ENCODE measurements around the gene EMC1.
A peak's percentile ranks its signal among the peaks of the same experiment; 100 is the strongest.
"Not testable (repeated sequence)": the region's sequence is repeated elsewhere in the genome, so short reads cannot be mapped to it uniquely, and the experiment has no call there.

EMC1 gene

DNA sequence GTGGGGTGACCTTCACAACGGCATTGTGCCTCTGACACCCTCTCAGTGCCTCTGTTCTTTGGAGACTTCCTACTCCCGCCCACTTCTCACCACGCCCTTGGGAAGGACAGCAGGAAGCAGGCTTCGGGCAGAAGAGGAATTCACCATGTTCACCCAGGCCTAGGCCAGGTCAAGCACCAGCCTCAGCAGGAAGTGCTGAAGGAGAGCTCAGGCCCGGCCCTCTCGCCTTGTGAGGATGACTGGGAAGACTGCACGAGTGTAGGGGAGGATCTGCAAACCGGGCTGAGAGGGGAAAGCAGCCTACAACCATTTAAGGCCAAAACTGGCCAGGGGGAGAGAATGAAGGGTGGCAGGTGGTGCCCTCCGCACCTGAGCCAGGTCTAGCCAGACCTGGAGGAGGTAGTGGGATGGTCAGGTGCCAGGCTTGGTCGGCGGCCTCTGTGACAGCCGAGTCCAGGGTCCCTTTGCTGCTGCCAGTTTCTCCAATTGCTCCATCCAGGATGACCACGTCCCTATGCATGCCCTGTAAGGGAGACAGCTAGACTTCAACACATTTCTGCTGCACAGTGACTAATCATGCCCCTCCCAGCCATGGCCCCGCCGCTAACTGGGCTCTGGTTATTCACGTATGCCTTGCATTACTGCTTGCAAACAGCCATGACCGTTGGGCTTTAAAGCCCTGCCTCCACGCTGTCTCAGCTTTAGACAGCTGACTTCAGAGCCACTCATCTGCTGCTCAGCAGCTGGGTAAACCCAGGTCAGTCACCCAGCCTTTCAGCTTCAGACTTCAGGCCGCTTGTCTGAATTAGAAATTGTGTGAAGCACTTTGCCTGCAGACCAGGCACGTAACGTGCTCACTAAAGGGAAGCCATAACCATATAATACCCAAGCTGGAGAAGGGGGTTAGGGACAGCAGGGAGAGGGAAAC, 9.2 kb upstream of the EMC1 start:
- no peak for DNase-seq (ENCODE audit: low spot score)

GRCh38 chr1:19258353-19258752, 7.0 kb upstream of the EMC1 start:
- DNase-seq (ENCODE audit: low spot score) = no peak

- DNase-seq (ENCODE audit: low spot score) = no peak
These were observed 6.0 kb upstream of the EMC1 start for GRCh38 chr1:19257178-19257914.

GRCh38 chr1:19256301-19256700, 5.0 kb upstream of the EMC1 start:
- not testable (repeated sequence) for DNase-seq (ENCODE audit: low spot score)

- DNase-seq (ENCODE audit: low spot score) = no peak
These were observed 4.0 kb upstream of the EMC1 start for GRCh38 chr1:19255288-19255687.

- DNase-seq (ENCODE audit: low spot score) = no peak
These were observed 3.1 kb upstream of the EMC1 start for GRCh38 chr1:19254416-19254815.

DNA sequence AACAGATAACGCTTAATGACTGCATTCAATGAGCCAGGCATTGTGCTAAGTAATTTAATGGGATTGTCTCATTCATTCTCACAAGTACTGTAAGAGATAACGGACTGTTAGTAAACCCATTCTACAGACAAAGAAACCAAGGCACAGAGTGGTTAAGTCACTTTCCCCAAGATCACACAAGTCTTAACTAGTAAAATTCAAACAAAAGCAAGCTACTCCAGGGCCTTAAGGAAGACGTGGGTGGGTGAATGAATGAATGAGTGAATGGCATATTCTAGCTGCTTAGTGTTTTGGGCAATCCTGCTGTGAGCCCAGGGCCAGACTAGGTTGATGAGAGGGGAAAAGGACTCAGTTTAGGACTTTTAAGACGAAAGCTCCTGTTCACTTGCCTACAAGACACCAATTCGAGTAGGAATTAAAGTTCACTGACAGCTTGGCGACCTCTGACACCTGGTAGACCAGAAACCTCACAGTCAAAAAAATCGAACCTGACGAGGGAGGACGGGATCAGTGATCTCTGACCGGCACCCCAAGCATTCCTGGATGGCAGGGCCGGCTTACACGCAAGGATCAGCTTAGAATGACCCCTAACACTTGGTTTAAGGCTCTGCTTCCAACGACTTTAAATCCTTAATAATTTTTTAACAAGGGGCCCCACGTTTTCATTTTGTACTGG, 557 bp downstream of the EMC1 start:
- no peak for DNase-seq (ENCODE audit: low spot score)

- DNase-seq (ENCODE audit: low spot score) = peak; percentile 58
These were observed 10.4 kb downstream of the EMC1 start for GRCh38 chr1:19240673-19241538.

DNA sequence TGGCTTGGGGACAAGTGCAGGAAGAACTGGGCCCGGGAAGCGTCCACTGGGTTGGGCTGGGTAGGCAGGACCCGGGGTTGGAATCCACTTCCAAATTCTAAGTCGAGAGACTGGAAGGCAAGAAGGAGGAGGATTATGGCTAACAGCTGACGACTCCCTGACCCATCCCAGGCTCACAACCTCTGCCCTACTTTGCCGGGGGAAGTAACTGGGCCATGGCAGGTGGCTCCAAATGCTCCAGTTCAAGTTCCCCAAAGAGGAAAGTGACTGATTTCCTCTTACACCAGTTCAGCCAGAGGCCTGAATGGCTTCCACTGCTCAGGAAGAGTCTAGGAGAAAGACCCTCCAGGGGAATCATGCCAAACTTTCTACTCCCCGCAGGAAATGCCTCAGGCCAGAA, 11.4 kb downstream of the EMC1 start:
- DNase-seq (ENCODE audit: low spot score) = no peak

DNA sequence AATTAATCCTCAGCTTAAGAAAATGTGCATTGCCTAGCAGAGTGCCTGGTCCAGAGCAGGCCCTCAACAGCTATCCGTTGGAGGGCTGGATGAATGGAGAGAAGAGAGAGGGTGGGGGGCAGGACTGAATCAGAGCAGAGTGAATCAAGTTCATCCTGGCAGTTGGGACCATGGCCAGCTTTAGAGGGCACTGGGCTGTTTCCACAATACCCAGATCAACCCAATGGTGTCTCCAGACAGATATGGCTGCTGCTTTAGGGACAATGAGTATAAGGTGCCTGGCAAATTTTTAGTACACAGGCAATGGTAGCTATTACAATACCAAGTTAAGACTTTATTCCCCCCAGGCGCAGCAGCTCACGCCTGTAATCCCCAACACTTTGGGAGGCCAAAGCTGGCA, 17.1 kb downstream of the EMC1 start:
- DNase-seq (ENCODE audit: low spot score) = no peak

DNA sequence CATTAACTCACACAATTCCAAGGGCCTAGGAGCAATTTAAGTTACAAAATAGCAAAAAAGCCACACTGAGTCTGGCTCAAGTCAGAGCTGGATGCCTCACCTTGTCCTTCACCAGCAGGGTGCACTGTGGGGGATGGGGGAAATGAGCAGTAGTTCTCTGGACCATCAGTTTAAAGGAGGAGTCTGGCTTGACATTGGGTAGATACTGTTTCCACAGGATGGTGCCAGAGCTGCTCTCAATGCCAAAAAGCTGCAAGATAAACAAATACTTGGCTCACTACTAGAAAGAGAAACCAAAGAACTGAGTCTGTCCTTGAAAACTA, 18.8 kb downstream of the EMC1 start:
- no peak for DNase-seq (ENCODE audit: low spot score)

DNA sequence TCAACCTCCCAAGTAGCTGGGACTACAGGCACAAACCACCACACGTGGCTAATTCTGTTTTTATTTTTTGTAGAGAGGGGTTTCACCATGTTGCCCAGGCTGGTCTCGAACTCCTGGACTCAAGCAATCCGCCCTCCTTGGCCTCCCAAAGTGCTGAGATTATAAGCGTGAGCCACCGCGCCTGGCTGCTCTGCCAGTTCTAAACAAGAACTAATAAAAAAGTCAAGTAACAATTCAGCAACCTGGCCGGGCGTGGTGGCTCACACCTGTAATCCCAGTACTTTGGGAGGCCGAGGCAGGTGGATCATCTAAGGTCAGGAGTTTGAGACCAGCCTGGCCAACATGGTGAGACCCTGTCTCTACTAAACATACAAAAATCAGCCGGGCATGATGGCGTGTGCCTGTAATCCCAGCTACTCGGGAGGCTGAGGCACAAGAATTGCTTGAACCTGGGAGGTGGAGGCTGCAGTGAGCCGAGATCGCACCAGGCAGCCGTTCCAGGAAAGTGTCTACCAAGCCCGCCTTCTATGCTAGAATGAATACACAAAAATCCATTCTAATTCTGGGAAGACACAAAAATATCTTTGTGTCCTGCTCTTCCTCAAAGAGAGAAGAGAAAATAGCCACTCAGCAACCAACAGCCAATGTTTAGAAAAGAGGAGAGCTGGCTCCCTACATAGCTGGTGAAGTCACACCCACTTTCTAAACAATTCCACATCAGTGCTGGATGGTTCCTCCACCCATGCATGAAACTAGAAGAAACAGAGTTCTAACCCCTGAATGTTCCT, 19.4 kb downstream of the EMC1 start:
- DNase-seq (ENCODE audit: low spot score) = not testable (repeated sequence)

- no peak for DNase-seq (ENCODE audit: low spot score)
These were observed 21.4 kb downstream of the EMC1 start for GRCh38 chr1:19229828-19230325.

DNA sequence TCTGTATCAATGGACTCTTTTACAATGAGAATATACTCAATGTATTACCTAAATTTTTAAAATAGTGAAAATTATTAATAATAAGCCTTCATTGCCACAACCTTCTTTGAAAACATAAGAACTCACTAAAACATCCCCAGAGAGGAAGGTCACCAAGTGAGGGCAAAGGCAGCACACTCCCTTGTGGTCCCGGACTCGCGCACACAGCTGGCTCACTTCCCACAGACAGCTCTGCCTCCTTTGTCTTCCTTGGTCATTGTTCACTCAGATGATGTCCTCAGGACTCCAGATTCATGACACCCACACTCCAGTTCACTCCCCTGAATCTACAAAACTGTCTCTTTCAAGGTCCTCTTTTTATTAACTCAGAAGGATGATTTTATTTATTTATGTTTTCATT, 22.1 kb downstream of the EMC1 start:
- no peak for DNase-seq (ENCODE audit: low spot score)

DNA sequence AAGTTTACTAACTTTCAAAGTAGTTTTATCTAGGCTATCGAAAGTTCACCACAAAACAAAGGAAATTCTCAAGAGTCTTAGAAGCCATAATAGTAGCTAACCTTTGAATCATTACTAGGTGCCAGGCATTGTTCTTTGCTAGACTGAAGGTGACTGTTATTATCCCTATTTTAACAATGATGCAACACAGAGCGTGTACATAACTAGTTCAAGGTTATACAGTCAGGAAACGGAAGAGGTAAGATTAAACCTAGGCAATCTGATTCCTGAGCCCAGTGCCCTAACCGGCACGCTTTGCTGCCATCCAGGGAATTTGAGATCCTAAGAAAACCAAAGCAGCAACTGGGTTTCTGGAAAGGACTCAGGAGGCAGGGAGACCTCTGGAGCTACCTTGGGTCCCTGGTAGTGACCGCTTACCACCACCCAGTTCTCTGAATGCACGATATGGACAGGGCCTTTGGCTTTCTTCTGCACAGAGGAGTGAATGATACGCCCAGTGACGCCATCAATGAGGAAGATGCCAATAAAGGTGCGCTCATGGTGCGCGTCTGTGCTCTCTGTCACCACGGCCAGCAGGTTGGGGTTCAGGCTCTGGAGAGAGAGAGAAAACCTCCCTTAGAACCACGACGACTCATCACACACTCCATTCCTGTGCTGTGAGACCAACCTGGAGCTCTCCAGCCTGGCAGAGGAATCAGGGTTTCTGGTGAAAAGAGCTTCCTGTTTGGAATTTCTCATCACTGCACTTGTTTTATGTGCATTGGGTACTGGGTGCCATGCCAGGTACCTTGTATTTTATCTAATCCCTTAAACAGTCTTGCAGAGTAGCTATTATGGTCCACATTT, 28.1 kb downstream of the EMC1 start:
- no peak for DNase-seq (ENCODE audit: low spot score)

GRCh38 chr1:19222573-19222972, 28.8 kb downstream of the EMC1 start:
- no peak for DNase-seq (ENCODE audit: low spot score)

GRCh38 chr1:19220991-19221390, 30.3 kb downstream of the EMC1 start:
- DNase-seq (ENCODE audit: low spot score) = no peak

DNA sequence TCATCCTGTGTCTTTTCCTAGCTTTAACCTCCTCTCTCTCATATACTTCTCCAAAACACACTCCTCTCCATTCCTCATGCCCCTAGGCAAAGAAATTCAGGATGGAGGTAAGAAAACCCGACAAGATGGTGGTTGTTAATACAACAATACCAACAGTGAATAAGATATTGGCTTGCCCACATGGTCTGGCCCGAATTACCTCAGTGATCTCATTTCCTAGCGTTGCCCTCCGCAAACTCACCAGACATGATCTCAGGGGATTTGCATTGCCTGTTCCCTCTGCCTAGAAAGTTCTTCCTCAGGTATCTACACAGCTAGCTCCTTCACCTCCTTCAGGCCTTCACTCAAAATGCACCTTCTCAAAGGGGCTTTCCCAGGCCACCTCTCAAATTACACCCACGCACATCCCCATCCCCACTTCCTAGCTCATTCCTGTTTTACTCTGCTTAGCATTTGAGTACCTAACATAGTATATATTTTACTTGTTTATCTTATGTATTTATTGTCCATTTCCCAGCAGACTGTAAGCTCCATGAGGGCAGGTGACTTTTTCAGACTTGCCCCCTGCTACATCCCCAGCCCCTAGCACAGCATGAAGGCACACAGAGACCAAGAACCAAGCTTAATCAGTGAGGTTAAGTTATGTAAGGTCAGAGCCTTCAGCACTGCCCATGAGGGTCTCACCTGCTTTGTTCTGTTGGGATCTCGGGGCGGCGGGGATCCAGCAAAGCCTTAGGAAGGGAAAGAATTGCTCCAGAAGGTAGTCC, 31.1 kb downstream of the EMC1 start:
- no peak for DNase-seq (ENCODE audit: low spot score)

DNA sequence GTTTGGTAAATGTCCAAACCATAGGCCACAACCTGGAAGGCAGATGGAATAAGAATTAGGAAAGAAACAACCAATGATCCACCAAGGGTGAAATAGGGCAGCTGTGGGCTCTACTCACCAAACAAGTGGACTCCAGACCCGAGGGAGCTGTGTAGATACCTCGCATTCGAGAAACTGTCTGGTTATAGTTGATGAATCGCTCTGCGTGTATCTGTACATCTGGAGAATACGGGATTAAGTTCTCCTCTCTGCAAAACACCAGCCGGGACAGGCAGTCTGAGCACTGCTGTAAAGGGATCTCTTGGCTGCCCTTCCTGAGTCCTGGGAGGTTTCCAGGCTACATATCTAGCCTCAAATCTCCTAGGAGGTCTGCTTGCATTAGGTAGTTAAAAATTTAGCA, 31.9 kb downstream of the EMC1 start:
- no peak for DNase-seq (ENCODE audit: low spot score)

Measured in ecto neural progenitor cell (in vitro differentiated cells).